ENCODE measurements around the gene CCDC78. TPM values are rescaled to one million over a fixed set of nuclear protein-coding genes. Genes with fewer than 3 reads are reported as not detected.

CCDC78 gene
- total RNA-seq, 6 experiments from 2014 or later = 2.2 to 4.1 (median 3.4) TPM

DNA sequence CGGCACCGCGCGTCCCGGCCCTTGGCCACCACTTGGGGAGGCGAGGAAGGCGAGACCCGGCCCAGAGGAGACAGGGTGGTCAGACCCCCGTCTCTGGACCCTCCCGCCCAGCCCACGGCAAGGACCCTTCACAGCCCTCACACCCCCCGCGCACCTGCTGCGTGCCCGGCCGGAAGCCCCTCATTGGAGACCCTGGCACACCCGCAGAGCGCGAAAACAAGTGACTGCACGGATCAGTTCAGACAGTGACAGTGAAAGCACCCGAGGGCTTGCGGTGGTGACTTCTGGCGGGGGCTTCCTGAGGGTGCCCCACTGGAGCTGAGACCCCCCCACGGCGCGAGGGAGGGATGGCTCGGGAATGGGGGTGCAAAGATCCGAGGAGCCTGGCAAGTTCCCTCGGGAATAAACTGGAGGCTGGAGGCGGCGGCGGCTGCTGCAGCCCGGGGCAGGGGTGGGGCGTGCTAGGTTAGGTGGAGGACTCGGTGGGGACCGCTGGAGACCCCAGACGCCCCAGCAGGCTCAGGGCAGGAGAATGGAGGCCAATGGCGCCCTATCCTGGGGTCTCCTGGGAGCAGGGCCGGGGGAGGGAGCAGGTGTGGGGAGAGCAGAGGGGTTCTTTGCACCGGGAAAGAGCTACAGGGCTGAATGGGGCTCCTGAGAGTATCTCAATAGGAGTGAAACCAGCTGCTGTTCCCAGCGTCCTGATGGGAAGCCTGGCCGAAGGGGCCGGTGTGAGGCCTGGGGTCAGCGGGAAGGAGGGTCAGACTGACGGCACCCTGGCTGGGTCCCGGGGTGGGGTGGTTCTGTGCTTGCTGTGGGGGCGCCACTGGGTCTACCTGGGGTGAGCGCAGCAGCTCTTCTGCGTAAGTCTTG is 19.8 kb downstream of the CCDC78 start:
- no peaks in the 10 kb centered on the region for H3K36me3 Mint-ChIP-seq (ENCODE audit: low read depth)
- TF ChIP-seq, protein P1, sequence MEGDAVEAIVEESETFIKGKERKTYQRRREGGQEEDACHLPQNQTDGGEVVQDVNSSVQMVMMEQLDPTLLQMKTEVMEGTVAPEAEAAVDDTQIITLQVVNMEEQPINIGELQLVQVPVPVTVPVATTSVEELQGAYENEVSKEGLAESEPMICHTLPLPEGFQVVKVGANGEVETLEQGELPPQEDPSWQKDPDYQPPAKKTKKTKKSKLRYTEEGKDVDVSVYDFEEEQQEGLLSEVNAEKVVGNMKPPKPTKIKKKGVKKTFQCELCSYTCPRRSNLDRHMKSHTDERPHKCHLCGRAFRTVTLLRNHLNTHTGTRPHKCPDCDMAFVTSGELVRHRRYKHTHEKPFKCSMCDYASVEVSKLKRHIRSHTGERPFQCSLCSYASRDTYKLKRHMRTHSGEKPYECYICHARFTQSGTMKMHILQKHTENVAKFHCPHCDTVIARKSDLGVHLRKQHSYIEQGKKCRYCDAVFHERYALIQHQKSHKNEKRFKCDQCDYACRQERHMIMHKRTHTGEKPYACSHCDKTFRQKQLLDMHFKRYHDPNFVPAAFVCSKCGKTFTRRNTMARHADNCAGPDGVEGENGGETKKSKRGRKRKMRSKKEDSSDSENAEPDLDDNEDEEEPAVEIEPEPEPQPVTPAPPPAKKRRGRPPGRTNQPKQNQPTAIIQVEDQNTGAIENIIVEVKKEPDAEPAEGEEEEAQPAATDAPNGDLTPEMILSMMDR (IDR thresholded peaks at IDR 0.05) = 0 out of 2 replicates have a peak, but pooled peaks have one; percentile 7
- H3K4me3 Mint-ChIP-seq = no peak overlapping the region
- no peak for DNase-seq
- H3K27ac Mint-ChIP-seq = no peak overlapping the region
- no peaks in the 10 kb centered on the region for H3K9me3 Mint-ChIP-seq
- peaks cover 5% of the 10 kb centered on the region; the same call in 1 of the 2 replicates for H3K4me1 Mint-ChIP-seq (ENCODE audit: low read depth)
- peaks cover 37% of the 10 kb centered on the region for H3K27me3 Mint-ChIP-seq (ENCODE audit: insufficient read depth)

DNA sequence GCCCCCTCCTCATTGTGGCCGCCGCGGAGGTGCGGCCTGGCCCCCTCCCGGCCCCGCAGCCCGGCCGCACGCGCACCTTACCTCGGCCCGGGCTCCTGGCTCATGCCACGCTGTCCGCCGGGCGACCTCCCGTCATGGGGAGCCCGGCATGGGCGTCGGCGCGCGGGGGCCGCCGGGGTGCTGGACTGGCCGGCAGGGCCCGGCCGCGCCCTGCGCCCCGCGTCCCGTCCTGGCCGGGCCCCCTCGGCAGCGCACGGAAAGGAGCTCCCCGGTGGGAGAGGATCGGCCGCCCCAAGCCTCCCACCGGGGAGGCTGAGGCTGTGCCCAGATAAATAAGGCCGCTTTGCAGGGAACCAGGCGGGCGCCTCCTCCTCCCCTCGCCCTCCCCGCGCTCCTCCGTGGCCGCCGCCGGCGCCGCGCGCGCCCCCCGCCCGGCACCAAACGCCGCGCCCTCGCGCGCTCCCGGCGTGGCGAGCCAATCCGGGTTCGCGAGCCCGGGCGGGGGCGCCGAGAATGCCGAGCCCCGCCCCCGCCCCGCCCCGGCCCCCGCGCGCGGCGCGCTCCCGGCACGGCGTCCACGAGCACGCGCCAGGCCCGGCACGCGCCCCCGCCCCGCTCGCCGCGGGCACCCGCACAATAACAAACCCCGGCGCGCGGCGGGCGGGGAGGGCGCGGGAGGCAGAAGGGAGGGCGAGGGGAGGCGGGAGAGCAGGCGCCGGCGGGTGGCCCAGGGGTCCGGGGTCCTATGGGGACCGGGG is 20.6 kb downstream of the CCDC78 start, which contains the start of gene FBXL16:
TSS of gene FBXL16 (minus strand) at position 371 of the 758 bp plus-strand sequence. CDS start 8,396 bp downstream, outside the sequence.
- peaks cover 5% of the 10 kb centered on the region; the same call in 1 of the 2 replicates for H3K4me1 Mint-ChIP-seq (ENCODE audit: low read depth)
- H3K27me3 Mint-ChIP-seq (ENCODE audit: insufficient read depth) = peaks cover 38% of the 10 kb centered on the region
- no peak for DNase-seq
- H3K9me3 Mint-ChIP-seq = no peaks in the 10 kb centered on the region
- no peaks in the 10 kb centered on the region for H3K36me3 Mint-ChIP-seq (ENCODE audit: low read depth)
- H3K27ac Mint-ChIP-seq = no peak within 1 kb of the TSS
- TF ChIP-seq, protein P1 (IDR thresholded peaks at IDR 0.05) = no peak
- H3K4me3 Mint-ChIP-seq = no peak within 1 kb of the TSS

DNA sequence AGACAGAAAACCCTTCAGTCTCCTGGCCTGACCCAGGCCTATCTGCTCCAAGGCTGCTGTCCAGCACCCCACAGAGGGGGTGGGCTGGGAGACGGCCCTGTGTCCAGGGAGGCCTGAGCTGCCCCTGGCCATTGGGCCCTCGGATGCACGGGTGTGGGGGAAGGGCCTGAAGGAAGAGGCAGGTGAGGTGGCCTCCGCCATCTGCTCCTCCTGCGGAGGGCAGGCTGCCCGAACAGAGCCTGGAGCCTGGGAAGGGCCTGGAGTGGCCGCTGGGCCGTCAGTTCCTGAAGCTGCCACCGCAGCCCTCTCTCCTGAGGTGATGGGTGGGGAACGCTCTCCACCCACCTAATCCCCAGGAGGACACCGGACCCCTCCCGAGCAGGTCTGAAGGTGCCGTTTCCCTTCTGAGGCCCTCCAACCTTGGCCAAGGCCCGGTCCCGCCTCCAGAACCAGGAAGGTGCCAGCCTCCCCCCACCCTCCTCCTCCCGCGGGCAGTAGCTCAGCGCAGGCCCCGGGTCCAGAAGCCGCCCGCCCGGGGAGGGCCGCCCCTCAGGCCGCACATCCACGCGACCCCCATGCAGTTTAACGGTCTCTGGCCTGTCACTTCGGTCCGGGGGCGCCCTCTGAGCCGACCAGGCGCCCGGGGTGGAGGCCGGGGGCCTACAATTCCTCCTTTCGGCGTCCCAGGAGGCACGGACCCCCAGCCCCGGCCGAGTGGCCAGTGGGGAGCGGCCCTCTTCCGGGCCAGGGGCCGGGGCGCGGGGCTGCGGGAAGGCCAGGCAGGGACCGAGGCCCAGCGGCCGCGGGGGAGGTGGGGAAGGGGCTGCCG is 21.5 kb downstream of the CCDC78 start:
- peaks cover 38% of the 10 kb centered on the region for H3K27me3 Mint-ChIP-seq (ENCODE audit: insufficient read depth)
- no peak overlapping the region for H3K27ac Mint-ChIP-seq
- TF ChIP-seq, protein P1 (IDR thresholded peaks at IDR 0.05) = no peak
- DNase-seq = no peak
- H3K9me3 Mint-ChIP-seq = no peaks in the 10 kb centered on the region
- H3K36me3 Mint-ChIP-seq (ENCODE audit: low read depth) = no peaks in the 10 kb centered on the region
- no peak overlapping the region for H3K4me3 Mint-ChIP-seq
- H3K4me1 Mint-ChIP-seq (ENCODE audit: low read depth) = no peaks in the 10 kb centered on the region; the same call in 1 of the 2 replicates

DNA sequence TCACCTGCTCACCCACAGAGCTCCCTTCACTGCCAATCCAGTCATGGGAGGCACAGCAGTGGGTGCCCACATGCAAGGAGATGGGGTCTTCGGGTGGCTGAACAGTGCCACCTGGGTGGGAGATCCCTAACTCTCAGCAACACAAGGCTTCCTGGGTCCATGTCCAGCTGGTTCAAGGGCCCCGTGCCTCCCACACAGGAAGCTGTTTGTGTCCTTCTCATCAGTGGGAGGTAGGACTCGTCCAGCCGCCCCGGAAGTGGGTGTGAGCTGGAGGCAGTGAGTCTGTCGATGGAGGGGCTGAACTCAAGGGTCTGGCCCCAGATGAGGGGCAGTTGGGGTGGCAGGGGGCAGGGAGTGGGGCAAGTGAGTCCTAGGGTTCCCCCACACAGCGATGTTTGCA is 22.2 kb downstream of the CCDC78 start:
- Mint-ChIP-seq H3K4me3 (no peak overlapping the region), H3K27me3 (ENCODE audit: insufficient read depth) (peaks cover 38% of the 10 kb centered on the region), H3K9me3 (no peaks in the 10 kb centered on the region)

More for the DNA sequence above, 22.2 kb downstream of the CCDC78 start:
- Mint-ChIP-seq H3K27ac (no peak overlapping the region), H3K4me1 (ENCODE audit: low read depth) (no peaks in the 10 kb centered on the region), H3K36me3 (ENCODE audit: low read depth) (no peaks in the 10 kb centered on the region)
- no peak for DNase-seq
- TF ChIP-seq, protein P1 (IDR thresholded peaks at IDR 0.05) = no peak

Data from HFFc6 (cell line).